A549 (cell line): ENCODE data around the gene PTPRJ. TPM values are rescaled to one million over a fixed set of nuclear protein-coding genes. Genes with fewer than 3 reads are reported as not detected.

Experiments
- ATAC-seq, 2 experiments: fragments of 200-7000 bp in 1 of 2; fragments of >200 bp in 1 of 2; cut with Nextera tagmentation in 1 of 2; cut with Tn5 transposase in 1 of 2; 3 replicates each; pipeline versions ENCODE4 v1.8.0 to v1.9.1; 2018 to 2020; ENCODE audit warnings: mild to moderate bottlenecking in 1 of 2, moderate library complexity in 1 of 2
- CTCF ChIA-PET: fragments of 300-600 bp; sonication (Branson Sonifier 250); formaldehyde crosslinking; extraction: SDS; loops from one replicate; lab custom pipeline; 2021; ENCODE audit warnings: antibody characterized with exemption, inconsistent platforms; lab: Yijun Ruan, JAX
- POLR2A ChIA-PET: fragments of 350-600 bp; formaldehyde crosslinking; extraction: SDS; loops from one replicate; lab custom pipeline; 2021; ENCODE audit warnings: antibody characterized with exemption, inconsistent platforms; lab: Yijun Ruan, JAX
- DNase-seq, 2 experiments: peaks; one replicate each; pipeline versions ENCODE4 v3.0.0 to v3.0.0-alpha.2; 2011 to 2016; ENCODE audit warnings: low read depth in 1 of 2, low spot score in 1 of 2
- FAIRE-seq: peaks from 2 replicates; lab custom pipeline; 2011; peaks lifted over from hg19 to GRCh38; lab: Jason Lieb, UNC
- H3K27ac ChIP-seq, 2 experiments: fragments of >200 bp; sonication (Bioruptor Twin); formaldehyde crosslinking; 3 replicates each; pipeline ENCODE4 v1.5.1; 2016 to 2017
- H3K4me1 ChIP-seq: fragments of >200 bp; sonication (Bioruptor Twin); formaldehyde crosslinking; 3 replicates; pipeline ENCODE4 v1.6.1; 2016
- H3K4me2 ChIP-seq: fragments of >200 bp; sonication (Bioruptor Twin); formaldehyde crosslinking; 3 replicates; pipeline ENCODE4 v1.6.1; 2016
- H3K4me3 ChIP-seq: fragments of >200 bp; sonication (Bioruptor Twin); formaldehyde crosslinking; 3 replicates; pipeline ENCODE4 v1.5.1; 2016
- H3K9me3 ChIP-seq: fragments of >200 bp; sonication (Bioruptor Twin); formaldehyde crosslinking; 3 replicates; pipeline ENCODE4 v1.6.1; 2016
- ATOH8 ChIP-seq: fragments of 250-450 bp; sonication (Bioruptor Pico); IDR thresholded peaks from 2 replicates; pipeline ENCODE4 v1.5.0; 2020; ENCODE audit warnings: low read depth, mild to moderate bottlenecking, moderate library complexity
- BCL3 ChIP-seq: fragments of >200 bp; sonication (Bioruptor Twin); formaldehyde crosslinking; IDR thresholded peaks from 3 replicates; pipeline ENCODE4 v1.6.1; 2016
- CBX2 ChIP-seq: fragments of 200-600 bp; sonication (generic); IDR thresholded peaks from 2 replicates; pipeline ENCODE4 v1.6.1; 2016; ENCODE audit warnings: low read depth, mild to moderate bottlenecking, borderline replicate concordance
- CBX8 ChIP-seq: fragments of 200-600 bp; sonication (generic); IDR thresholded peaks from 2 replicates; pipeline ENCODE4 v1.6.1; 2016
- CHD4 ChIP-seq: fragments of 200-600 bp; sonication (generic); IDR thresholded peaks from 2 replicates; pipeline ENCODE4 v1.6.1; 2016; ENCODE audit warnings: antibody characterized with exemption, mild to moderate bottlenecking, borderline replicate concordance
- CTCF ChIP-seq: fragments of >200 bp; sonication (Bioruptor Twin); formaldehyde crosslinking; IDR thresholded peaks from 3 replicates; pipeline ENCODE4 v1.5.1; 2016
- EHMT2 ChIP-seq: fragments of 200-600 bp; sonication (generic); IDR thresholded peaks from 2 replicates; pipeline ENCODE4 v1.6.1; 2016; ENCODE audit warnings: antibody characterized with exemption, low read depth, mild to moderate bottlenecking, moderate library complexity
- EP300 ChIP-seq, 2 experiments: fragments of >200 bp; sonication (Bioruptor Twin); formaldehyde crosslinking; IDR thresholded peaks; 2 replicates in 1 of 2; 3 replicates in 1 of 2; pipeline ENCODE4 v1.6.1; 2016 to 2017
- GATA3 ChIP-seq: IDR thresholded peaks from 2 replicates; pipeline ENCODE4 v1.6.1; 2012; ENCODE audit warnings: borderline replicate concordance
- HES2 ChIP-seq: fragments of >200 bp; sonication (Bioruptor Twin); formaldehyde crosslinking; IDR thresholded peaks from 2 replicates; pipeline ENCODE4 v1.6.1; 2016
- HMGXB4 ChIP-seq: fragments of 250-450 bp; sonication (Bioruptor Pico); IDR thresholded peaks from 2 replicates; pipeline ENCODE4 v1.5.0; 2021; ENCODE audit warnings: mild to moderate bottlenecking, moderate library complexity, borderline replicate concordance
- HOXB13 ChIP-seq: fragments of 250-450 bp; sonication (Bioruptor Pico); IDR thresholded peaks from 2 replicates; pipeline ENCODE4 v1.5.0; 2020; ENCODE audit warnings: low read depth, mild to moderate bottlenecking, moderate library complexity
- KDM5A ChIP-seq: fragments of 200-600 bp; sonication (generic); IDR thresholded peaks from 2 replicates; pipeline ENCODE4 v1.6.1; 2016; ENCODE audit warnings: antibody characterized with exemption, mild to moderate bottlenecking
- MAFK ChIP-seq: fragments of 450-650 bp; IDR thresholded peaks from 2 replicates; pipeline ENCODE4 v1.6.1; 2014; ENCODE audit not compliant: partially characterized antibody
- NPAS2 ChIP-seq: fragments of 250-450 bp; sonication (Bioruptor Pico); IDR thresholded peaks from 2 replicates; pipeline ENCODE4 v1.8.0; 2022; ENCODE audit warnings: mild to moderate bottlenecking, moderate library complexity, borderline replicate concordance
- NR3C1 ChIP-seq: fragments of >200 bp; sonication (Bioruptor Twin); formaldehyde crosslinking; IDR thresholded peaks from 3 replicates; pipeline ENCODE4 v1.6.1; 2017
- PHF8 ChIP-seq: fragments of 200-600 bp; sonication (generic); IDR thresholded peaks from 2 replicates; pipeline ENCODE4 v1.6.1; 2016; ENCODE audit warnings: low read depth, mild to moderate bottlenecking, antibody characterized with exemption, moderate library complexity, borderline replicate concordance
- POLR2AphosphoS2 ChIP-seq: conservative IDR thresholded peaks from 2 replicates; pipeline ENCODE4 v1.6.1; 2012; ENCODE audit warnings: low read length, improper control_type of control experiment, inconsistent platforms
- REST ChIP-seq: fragments of 200-600 bp; sonication (generic); IDR thresholded peaks from 2 replicates; pipeline ENCODE4 v1.6.1; 2016; ENCODE audit warnings: antibody characterized with exemption, mild to moderate bottlenecking, moderate library complexity
- RFX5 ChIP-seq: fragments of 450-650 bp; IDR thresholded peaks from 2 replicates; pipeline ENCODE4 v1.7.1; 2014; ENCODE audit warnings: antibody characterized with exemption, mild to moderate bottlenecking, moderate library complexity
- RNF2 ChIP-seq: fragments of 200-600 bp; sonication (generic); IDR thresholded peaks from 2 replicates; pipeline ENCODE4 v1.6.1; 2016; ENCODE audit warnings: low read depth, mild to moderate bottlenecking, antibody characterized with exemption, moderate library complexity, borderline replicate concordance
- TFCP2L1 ChIP-seq: fragments of 250-450 bp; sonication (Bioruptor Pico); IDR thresholded peaks from 2 replicates; pipeline ENCODE4 v1.5.0; 2021; ENCODE audit warnings: mild to moderate bottlenecking
- ZC3H11A ChIP-seq: fragments of 450-650 bp; IDR thresholded peaks from 2 replicates; pipeline ENCODE4 v1.6.1; 2014; ENCODE audit warnings: antibody characterized with exemption, mild to moderate bottlenecking
- WGBS: methylation state at CpG from one replicate; pipeline ENCODE4 v1.1.6; 2017; ENCODE audit errors: missing lambda C conversion rate; 5-methylcytosine and 5-hydroxymethylcytosine counted together
- polyA plus RNA-seq, 4 experiments: library from polyadenylated mRNA; depleted of rRNA in 3 of 4; stranded (reverse); fragments of >200 nt; fragmentation: RNase III in 1 of 4; extraction: RNeasy Plus Mini Kit Qiagen cat#74134 plus additional on column Dnase treatment in 1 of 4; gene quantifications; 2 replicates in 3 of 4; 3 replicates in 1 of 4; pipeline ENCODE4 v1.2.3, GENCODE V29; 2011 to 2017

Gene PTPRJ
- polyA plus RNA-seq, 2 of the 4 experiments (the other 2 are of a cell fraction), result 30.3 to 50.5 TPM

- CTCF ChIA-PET, result interaction anchor here (1.1 to 1.4 kb wide), 4 partner anchors 8 to 21 kb away, joined by 4 to 7 read pairs (median 4); no protein-coding TSS in a partner anchor
- WGBS, result 93% methylated on average over 4 of the region's 4 CpGs
- Histone ChIP-seq H3K4me1 (no peaks in the 10 kb centered on the region; the same call in 2 of the 3 replicates), H3K9me3 (no peaks in the 10 kb centered on the region), H3K4me2 (0 out of 3 replicates have a peak overlapping the region, but pooled peaks have one; percentile 4), H3K4me3 (no peak overlapping the region), H3K27ac (peak overlapping the region in 1 of 2 experiments; percentile 13; a peak in 1 of 6 replicates)
- ATAC-seq, result peak; percentile 70 to 76; a peak in 4 of 6 replicates
- no peak for DNase-seq
- TF ChIP-seq CBX2 (no peak), GATA3 (no peak), RNF2 (no peak), CHD4 (no peak), ZC3H11A (no peak), CBX8 (no peak), HES2 (no peak), REST (no peak), EP300 (IDR thresholded peaks at IDR 0.05) (no peak), CTCF (no peak), EHMT2 (no peak)
- POLR2A ChIA-PET, result interaction anchor here (0.5 to 0.6 kb wide), 2 partner anchors 18 to 178 kb away, joined by 3 read pairs; no protein-coding TSS in a partner anchor
- no peak for FAIRE-seq
Measured at GRCh38 chr11:47955061-47955755, 25.2 kb upstream of the PTPRJ start.

- ATAC-seq (no peak), DNase-seq (no peak), FAIRE-seq (no peak)
- ChIA-PET POLR2A (no interaction called here), CTCF (interaction anchor here (1.6 kb wide), 1 partner anchor 149 kb away, joined by 4 read pairs; no protein-coding TSS in a partner anchor)
- Histone ChIP-seq H3K4me1 (no peaks in the 10 kb centered on the region; the same call in 2 of the 3 replicates), H3K9me3 (no peaks in the 10 kb centered on the region), H3K4me3 (no peak overlapping the region), H3K4me2 (no peak overlapping the region), H3K27ac (no peak overlapping the region)
- TF ChIP-seq EHMT2, result no peak
- no peak for TF ChIP-seq RFX5
- no peak for TF ChIP-seq MAFK
- TF ChIP-seq HOXB13, result no peak
- no peak for TF ChIP-seq PHF8
- no peak for TF ChIP-seq POLR2AphosphoS2
- no peak for TF ChIP-seq ATOH8 (CRISPR knock-in tag)
- no peak for TF ChIP-seq NPAS2 (CRISPR knock-in tag)
- TF ChIP-seq HMGXB4, result no peak
- TF ChIP-seq NR3C1, result no peak
- no peak for TF ChIP-seq TFCP2L1
- TF ChIP-seq RNF2, result no peak
- no peak for TF ChIP-seq BCL3
- TF ChIP-seq KDM5A, result no peak
- WGBS, result 96% methylated on average over 6 of the region's 6 CpGs
Measured at GRCh38 chr11:47960015-47960414, 20.3 kb upstream of the PTPRJ start.
